A673 (cell line): ENCODE data around the gene MPRIP. TPM values are rescaled to one million over a fixed set of nuclear protein-coding genes. Genes with fewer than 3 reads are reported as not detected.

Experiments
- BruUV-seq: library from RNA; stranded (reverse); fragments of 400-500 nt; replicated peaks from 2 replicates; lab custom pipeline; 2021; lab: Mats Ljungman, UMichigan
- CTCF ChIA-PET: fragments of 300-600 bp; sonication (Branson Sonifier 250); formaldehyde crosslinking; loops from one replicate; lab custom pipeline; 2022; ENCODE audit warnings: antibody characterized with exemption; lab: Charles Lee
- POLR2A ChIA-PET: fragments of 300-600 bp; sonication (Branson Sonifier 250); formaldehyde crosslinking; loops from one replicate; lab custom pipeline; 2022; ENCODE audit warnings: antibody characterized with exemption; ENCODE audit not compliant: low non-redundant PET; lab: Charles Lee
- DNase-seq: peaks from one replicate; pipeline ENCODE4 v3.0.0-alpha.2; 2015; ENCODE audit warnings: low spot score
- H3K27ac ChIP-seq: fragments of 200-600 bp; sonication (generic); 2 replicates; pipeline ENCODE4 v1.5.1; 2016; ENCODE audit warnings: mixed run types, low read depth, mild to moderate bottlenecking, mixed read lengths, antibody characterized with exemption, low read length; ENCODE audit not compliant: poor library complexity, severe bottlenecking
- H3K27me3 ChIP-seq: fragments of 200-600 bp; sonication (generic); replicated peaks from 2 replicates; pipeline ENCODE4 v1.6.1; 2017; ENCODE audit warnings: mixed run types, low read depth, mild to moderate bottlenecking, mixed read lengths, antibody characterized with exemption, low read length; ENCODE audit not compliant: insufficient read depth, poor library complexity
- H3K36me3 ChIP-seq: fragments of 200-600 bp; sonication (generic); 2 replicates; pipeline ENCODE4 v1.6.1; 2016; ENCODE audit warnings: mixed run types, mild to moderate bottlenecking, mixed read lengths, antibody characterized with exemption, low read length; ENCODE audit not compliant: insufficient read depth, poor library complexity, severe bottlenecking
- H3K4me1 ChIP-seq: fragments of 200-600 bp; sonication (generic); 2 replicates; pipeline ENCODE4 v1.6.1; 2017; ENCODE audit warnings: mixed run types, mild to moderate bottlenecking, mixed read lengths, antibody characterized with exemption, low read length; ENCODE audit not compliant: insufficient read depth, poor library complexity, severe bottlenecking
- H3K4me3 ChIP-seq: fragments of 200-600 bp; sonication (generic); 2 replicates; pipeline ENCODE4 v1.5.1; 2016; ENCODE audit warnings: low read depth, mixed run types, mild to moderate bottlenecking, mixed read lengths, low read length; ENCODE audit not compliant: poor library complexity, severe bottlenecking
- H3K9me3 ChIP-seq: fragments of 200-600 bp; sonication (generic); 2 replicates; pipeline ENCODE4 v1.6.1; 2016; ENCODE audit warnings: mixed run types, low read depth, mild to moderate bottlenecking, mixed read lengths, antibody characterized with exemption, low read length; ENCODE audit not compliant: poor library complexity, severe bottlenecking
- EZH2 ChIP-seq: fragments of 200-600 bp; sonication (generic); IDR thresholded peaks from 2 replicates; pipeline ENCODE4 v1.6.1; 2017; ENCODE audit warnings: borderline replicate concordance, low read depth, mild to moderate bottlenecking, mixed read lengths, antibody characterized with exemption, low read length; ENCODE audit not compliant: poor library complexity, severe bottlenecking
- intact Hi-C: fragments of 100-400 bp; cut with micrococcal nuclease; formaldehyde crosslinking; loops from one replicate; pipeline ENCODE4 v1.10.0; 2022; ENCODE audit not compliant: unreplicated experiment
- total RNA-seq: library from RNA; stranded (reverse); gene quantifications from 2 replicates; pipeline ENCODE4 v1.2.3, GENCODE V29; 2021
- TF ChIP-seq, protein P1 (sequence below): fragments of 300-800, 200-600 bp; sonication (generic); conservative IDR thresholded peaks from 2 replicates; pipeline ENCODE4 v1.5.1; 2017; ENCODE audit warnings: low read depth, mild to moderate bottlenecking, antibody characterized with exemption, low read length, moderate library complexity, mixed read lengths

MPRIP gene
- total RNA-seq, 1 experiment from 2014 or later: 290 TPM

GRCh38 chr17:17228521-17229279, 186.4 kb downstream of the MPRIP start:
- no peak for TF ChIP-seq EZH2
- TF ChIP-seq, protein P1, sequence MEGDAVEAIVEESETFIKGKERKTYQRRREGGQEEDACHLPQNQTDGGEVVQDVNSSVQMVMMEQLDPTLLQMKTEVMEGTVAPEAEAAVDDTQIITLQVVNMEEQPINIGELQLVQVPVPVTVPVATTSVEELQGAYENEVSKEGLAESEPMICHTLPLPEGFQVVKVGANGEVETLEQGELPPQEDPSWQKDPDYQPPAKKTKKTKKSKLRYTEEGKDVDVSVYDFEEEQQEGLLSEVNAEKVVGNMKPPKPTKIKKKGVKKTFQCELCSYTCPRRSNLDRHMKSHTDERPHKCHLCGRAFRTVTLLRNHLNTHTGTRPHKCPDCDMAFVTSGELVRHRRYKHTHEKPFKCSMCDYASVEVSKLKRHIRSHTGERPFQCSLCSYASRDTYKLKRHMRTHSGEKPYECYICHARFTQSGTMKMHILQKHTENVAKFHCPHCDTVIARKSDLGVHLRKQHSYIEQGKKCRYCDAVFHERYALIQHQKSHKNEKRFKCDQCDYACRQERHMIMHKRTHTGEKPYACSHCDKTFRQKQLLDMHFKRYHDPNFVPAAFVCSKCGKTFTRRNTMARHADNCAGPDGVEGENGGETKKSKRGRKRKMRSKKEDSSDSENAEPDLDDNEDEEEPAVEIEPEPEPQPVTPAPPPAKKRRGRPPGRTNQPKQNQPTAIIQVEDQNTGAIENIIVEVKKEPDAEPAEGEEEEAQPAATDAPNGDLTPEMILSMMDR: no peak
- no peak overlapping the region for H3K4me3 ChIP-seq
- ChIA-PET CTCF (no interaction called here), POLR2A (interaction anchor here (0.6 kb wide), 1 partner anchor 45 kb away, joined by 3 read pairs; no protein-coding TSS in a partner anchor)
- peaks cover 14% of the 10 kb centered on the region for H3K4me1 ChIP-seq
- H3K27me3 ChIP-seq: no peaks in the 10 kb centered on the region
- BruUV-seq: no TSS peak
- H3K36me3 ChIP-seq: peaks cover 67% of the 10 kb centered on the region
- no peak for DNase-seq
- intact Hi-C loops: no loop called here
- no peaks in the 10 kb centered on the region for H3K9me3 ChIP-seq
- H3K27ac ChIP-seq: peak overlapping the region; percentile 74

- ChIA-PET CTCF (no interaction called here), POLR2A (interaction anchor here (0.6 kb wide), 1 partner anchor 44 kb away, joined by 3 read pairs; no protein-coding TSS in a partner anchor)
- Histone ChIP-seq H3K9me3 (no peaks in the 10 kb centered on the region), H3K27me3 (no peaks in the 10 kb centered on the region), H3K27ac (peak overlapping the region; percentile 74), H3K4me3 (no peak overlapping the region), H3K4me1 (peaks cover 14% of the 10 kb centered on the region), H3K36me3 (peaks cover 60% of the 10 kb centered on the region)
- TF ChIP-seq, protein P1: no peak
- no peak for TF ChIP-seq EZH2
- intact Hi-C loops: no loop called here
- no TSS peak for BruUV-seq
- no peak for DNase-seq
These were observed 187.4 kb downstream of the MPRIP start for GRCh38 chr17:17229416-17230384.

GRCh38 chr17:17231621-17232302, 189.5 kb downstream of the MPRIP start:
- no peaks in the 10 kb centered on the region for H3K9me3 ChIP-seq
- BruUV-seq: no TSS peak
- H3K27me3 ChIP-seq: no peaks in the 10 kb centered on the region
- H3K36me3 ChIP-seq: peaks cover 42% of the 10 kb centered on the region
- intact Hi-C loops: no loop called here
- DNase-seq: no peak
- CTCF ChIA-PET: no interaction called here
- H3K27ac ChIP-seq: no peak overlapping the region
- H3K4me1 ChIP-seq: peaks cover 23% of the 10 kb centered on the region
- TF ChIP-seq, protein P1: no peak
- no peak for TF ChIP-seq EZH2
- no peak overlapping the region for H3K4me3 ChIP-seq
- POLR2A ChIA-PET: interaction anchor here (0.6 kb wide), 1 partner anchor 103 kb away, joined by 4 read pairs; no protein-coding TSS in a partner anchor
